GM18909 (cell line): ENCODE data around the gene FAM107A.
A peak's percentile ranks its signal among the peaks of the same experiment; 100 is the strongest.

Experiments used
- ATAC-seq: cut with Tn5 transposase; IDR thresholded peaks from one replicate; pipeline ENCODE4 v1.9.1; 2021; ENCODE audit warnings: mild to moderate bottlenecking; ENCODE audit not compliant: unreplicated experiment, poor library complexity

Gene FAM107A, protein sequence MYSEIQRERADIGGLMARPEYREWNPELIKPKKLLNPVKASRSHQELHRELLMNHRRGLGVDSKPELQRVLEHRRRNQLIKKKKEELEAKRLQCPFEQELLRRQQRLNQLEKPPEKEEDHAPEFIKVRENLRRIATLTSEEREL

DNA sequence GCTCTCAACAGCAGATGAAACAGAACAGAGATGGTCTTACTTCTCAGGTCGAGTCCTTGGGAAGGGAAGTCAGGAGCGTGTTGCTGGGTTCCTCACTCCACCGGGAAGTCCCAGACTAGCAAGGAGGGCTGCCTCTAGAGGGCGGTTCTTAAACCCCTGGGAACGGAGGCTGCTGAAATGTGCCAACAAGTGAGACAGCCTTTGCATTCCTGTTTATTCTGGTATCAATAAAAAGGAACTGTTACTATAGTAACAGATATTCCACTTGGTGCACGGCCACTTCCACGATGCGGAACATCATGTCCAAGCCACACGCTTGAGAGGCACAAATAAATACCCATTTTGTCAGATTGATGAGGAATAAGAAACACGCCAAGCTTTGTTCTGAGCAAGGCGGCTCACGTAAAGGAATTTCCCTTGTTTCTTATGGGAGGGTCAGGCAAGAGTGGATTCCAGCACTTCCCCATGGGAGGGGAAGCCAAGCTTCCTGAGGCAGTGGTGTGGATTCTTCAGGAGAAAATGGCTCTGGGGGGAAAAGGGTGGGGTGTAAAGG is at the start of gene FAM107A:
Gene FAM107A, minus strand, starts transcription at position 123 of the 553 bp plus-strand sequence. CDS start 7,531 bp downstream, outside the sequence.
- no peak for ATAC-seq

DNA sequence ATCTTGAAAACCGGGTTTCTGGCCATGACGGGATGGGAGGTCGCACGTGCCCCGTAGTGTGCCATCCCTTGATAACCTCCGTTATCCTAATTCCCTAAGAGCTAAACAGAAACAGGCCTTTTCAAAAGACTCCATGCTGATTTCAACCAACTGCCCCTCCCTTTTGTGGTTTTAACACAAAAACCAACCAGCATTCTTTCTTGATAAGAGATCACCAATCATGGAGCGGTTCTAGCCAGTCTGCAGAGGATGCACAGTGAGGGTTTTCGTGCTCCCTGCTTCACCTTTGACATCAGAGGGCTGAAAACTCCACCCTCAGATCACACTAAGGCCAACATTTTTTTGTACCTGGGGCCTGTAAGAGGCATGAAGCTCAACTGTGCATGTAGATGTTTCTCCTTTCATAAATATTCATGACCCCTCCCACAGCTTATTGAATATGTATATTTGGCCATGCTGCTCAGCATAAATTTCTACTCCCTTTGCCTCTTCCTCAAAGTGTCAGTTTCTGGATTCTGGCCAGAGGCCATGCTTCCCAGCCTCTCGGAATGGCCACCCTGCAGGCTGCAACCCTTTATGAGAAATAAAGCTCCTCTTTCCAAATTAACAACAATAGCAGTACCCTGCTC is 48.1 kb upstream of the FAM107A start:
- no peak for ATAC-seq

DNA sequence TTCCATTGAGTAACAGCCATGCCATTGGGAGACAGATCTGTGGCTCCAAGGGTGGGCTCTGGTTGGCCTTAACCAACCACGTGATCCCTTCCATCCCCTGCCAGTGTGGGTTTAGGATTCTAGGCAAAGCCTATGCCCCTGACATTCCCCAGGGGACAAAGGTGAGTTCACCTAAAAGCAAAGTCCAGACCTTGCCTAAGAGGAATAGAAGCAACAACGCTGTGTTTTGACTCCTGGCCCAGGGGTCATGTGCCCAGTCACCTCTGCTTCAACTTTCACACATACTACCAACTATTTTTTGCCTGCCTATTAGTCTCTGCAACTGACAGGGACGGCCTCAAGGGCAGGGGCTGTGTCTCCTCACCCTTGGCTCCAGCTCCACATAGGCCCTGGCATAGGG is 47.4 kb upstream of the FAM107A start:
- ATAC-seq = no peak

DNA sequence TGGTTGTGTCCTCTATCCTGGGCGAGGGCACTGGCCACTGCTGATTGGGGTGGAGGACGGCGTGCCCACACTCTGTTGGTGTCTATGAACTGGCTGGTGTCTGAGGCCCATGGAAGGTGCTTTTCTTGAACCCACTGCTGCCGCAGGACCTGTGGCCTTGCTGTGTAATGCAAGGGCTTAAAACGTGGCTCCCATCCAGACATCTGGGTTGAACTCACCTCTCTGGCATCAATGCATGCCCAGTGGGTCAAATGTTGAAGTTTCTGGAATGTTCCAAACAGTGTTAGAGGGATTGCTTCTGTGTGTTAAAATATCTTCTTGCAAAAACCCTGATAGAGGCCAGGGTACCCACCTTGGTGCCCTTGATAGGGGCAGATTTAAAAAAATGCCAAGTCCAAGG is 46.8 kb upstream of the FAM107A start:
- no peak for ATAC-seq

DNA sequence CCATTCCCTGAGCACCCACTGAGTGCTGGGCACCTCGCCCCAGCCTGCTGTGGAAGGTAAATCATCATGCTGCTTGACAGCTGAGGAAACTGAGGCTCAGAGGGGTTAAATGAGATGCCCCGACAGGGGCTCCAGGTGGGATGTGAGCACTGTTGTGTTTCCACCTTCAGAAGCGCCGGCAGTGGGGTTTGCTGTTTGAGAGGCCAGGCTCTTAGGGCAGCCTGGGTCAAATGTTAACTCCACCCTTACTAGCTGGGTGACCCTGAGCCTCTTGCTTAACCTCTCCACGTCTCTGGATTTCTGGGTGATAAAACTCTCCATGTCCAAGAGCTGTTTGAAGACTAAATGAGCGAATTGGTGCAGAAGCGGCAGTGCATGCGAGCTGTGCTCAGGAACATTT is 46.3 kb upstream of the FAM107A start:
- no peak for ATAC-seq

DNA sequence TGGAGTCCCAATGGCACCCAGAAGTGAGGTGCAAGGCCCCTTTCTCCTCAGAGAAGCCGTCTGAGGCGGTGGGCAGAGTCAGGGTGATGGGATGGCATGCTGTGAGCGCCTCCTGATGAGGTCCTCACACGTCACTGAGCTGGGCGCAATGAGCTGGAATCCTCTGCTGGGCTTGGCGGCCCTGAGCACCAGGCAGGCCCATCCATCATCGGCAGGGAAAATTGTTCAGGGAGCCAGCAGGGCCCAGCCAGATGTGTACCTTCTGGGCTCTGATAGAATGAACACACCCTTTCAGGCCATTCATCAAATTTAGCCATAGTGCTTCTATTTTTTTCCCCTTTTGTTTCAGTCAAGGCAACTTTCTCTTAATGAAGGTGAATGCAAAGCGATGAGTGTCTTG is 45.7 kb upstream of the FAM107A start:
- ATAC-seq = no peak

DNA sequence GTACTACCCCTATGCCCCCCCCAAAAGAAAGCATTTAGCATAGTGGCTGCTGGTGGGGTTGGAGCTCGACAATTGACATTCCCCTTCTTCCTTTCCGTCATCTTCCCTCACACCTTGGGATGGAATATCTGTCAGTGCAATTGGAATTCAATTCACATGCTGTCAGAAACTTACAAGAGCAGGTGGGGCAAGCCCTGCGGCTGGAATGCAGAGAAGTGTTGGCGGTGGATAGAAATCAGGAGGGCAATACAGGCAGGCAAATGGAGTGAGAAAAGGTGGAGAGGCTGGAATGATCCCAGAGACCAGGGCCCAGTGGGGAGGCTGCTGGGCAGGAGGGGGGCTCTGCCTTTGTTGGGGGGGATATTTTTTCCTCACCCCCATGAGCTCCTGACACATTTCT is 45.2 kb upstream of the FAM107A start:
- no peak for ATAC-seq

DNA sequence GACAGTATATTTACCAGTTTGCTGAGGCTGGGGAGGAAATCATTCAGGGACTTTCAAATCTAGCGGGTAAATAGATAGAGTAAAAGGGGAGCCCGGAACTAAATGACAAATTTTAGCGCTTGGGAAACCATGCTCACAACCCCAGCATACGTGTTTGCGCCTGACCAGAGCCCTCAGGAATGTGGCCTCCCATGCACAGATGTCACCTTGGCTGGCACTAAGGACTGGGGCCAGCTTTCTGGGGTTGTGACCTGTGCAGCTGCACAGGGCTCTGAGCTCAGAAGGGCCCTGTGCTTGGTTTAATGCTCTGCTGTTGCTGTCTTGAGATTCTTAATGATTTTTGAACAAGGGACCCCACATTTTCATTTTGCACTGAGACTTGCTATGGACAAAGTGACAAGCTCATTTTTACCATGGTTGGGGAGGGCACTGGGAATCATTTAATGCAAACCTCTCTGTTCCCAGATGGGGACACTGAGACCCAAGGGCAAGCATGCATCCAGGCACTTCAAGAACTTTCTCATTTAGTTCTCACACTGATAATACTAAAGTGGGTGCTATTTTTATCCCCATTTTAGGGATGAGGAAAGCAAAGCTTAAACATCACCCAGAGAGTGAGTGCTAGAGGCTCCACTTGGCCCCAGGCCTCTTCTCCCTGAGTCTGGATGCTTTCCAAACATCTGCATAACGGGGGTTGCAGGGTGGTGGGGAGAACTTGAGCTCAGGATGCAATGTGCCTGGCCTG is 44.1 kb upstream of the FAM107A start:
- ATAC-seq = no peak

DNA sequence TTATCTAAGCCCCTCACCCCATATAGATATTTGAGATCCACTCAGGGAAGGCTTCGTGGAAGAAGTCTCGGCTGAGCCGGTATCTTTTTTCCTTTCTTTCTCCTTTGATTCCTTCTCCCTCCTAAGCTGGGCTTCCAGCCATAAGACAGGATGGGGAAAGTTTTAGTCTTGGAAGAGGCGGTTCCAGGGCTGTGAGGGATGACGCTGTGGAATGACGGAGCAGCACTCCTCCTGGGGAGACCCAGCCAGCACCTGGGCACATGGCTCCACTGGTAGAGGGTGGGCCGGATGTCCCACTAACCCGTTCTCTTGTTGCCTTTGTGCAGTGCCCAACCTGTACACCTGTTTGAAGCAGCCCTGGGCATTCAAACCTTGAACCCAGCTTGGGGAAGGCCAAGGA is 43.2 kb upstream of the FAM107A start:
- ATAC-seq = no peak

DNA sequence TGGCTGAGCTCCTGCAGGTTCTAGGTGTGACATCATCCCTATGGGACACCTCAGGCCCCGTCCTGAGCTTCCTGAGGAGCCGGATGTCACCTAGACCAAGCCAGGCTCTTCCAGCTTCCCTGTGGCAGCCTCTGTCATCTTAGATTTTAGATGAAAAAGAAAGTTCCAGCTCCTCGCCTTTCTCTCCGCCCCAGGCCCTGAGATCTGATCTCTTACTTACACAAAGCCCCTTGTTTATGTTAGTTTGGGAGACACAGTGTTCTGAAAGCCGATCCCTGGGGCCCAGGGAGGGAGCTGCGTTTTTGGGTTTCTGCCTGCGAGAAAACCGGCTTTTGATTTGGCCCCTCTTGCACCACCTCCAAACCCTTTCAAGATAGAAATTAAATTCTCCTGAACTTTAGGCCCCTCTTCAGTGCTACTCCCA is 40.2 kb upstream of the FAM107A start:
- no peak for ATAC-seq

DNA sequence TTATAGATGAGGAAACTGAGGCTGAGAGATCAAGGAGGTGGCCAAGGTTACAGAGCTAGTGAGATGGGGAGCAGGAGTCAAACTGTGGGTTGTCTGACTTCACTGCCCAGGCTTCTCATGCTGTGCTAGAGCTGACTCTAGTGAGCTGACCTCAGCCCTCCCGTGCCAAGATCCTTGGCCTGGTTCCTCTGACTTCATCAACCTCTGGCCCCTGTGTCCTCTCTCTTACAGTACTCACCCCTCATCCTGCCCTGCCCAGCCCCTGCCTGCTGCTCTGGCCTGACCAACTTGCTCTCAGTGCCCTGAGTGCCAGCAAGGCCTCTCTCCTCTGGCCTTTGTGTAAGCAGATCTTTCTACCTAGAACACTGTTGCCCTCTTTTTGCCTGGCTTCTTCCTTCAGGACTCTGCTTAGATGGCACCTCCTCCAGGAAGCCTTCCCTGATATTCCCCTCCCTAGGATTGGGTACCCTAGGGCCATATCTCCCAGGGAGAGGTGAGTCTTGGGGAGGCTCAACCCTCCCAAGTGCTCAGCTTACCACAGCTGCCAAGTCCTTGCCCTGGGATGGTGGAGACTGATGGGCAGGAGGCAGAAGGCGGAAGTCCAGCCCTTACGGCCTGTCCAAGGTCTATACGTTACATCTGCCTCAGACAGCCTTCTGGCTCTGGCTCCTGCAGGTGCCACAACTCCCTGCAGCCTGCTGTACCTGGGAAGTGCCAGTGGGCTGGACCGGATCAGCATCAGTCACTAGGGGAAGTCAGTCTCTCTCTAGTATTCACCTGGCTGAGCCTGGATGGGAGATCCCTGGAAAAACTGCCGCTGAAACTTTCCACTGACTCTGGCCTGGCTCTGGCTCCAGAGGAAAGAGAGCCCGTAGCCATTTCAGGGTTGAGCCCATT is 36.3 kb upstream of the FAM107A start:
- no peak for ATAC-seq

DNA sequence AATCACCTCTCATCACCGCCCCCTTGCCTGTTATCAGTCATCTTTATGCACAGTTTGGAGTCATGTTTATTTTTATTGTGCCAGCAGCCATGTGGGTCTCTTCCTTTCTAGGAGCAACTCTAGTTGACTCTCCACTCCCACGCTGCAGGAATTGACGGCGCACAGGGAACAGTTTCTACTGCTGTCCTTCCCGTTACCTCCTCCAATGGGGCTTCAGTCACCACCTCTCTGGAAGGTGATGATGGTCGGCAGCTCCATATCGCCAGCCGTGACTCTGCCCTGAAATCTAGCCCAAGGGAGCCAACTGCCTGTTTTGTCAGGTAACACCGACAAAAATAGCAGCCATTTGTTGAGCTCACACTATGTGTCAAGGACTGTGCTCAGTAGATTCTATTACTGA is 35.6 kb upstream of the FAM107A start:
- no peak for ATAC-seq

DNA sequence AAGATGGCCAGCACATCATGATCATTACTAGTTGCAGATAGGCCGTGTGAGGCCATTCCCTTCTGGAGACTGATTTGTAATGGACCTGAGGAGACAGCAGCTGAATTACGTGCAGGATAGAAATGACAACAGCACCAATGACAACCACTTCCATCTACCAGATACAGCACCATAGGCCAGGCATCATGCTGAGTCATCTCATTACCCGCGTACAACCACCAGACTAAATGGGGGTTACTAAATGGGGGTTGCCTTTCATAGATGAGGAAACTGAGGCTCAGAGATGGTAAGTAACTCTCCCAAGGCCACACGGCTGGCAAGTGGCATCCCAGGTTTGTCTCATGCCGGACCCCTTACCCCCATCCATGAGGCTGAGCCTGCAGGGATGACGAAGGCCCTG is 32.8 kb upstream of the FAM107A start:
- peak; percentile 49 for ATAC-seq

DNA sequence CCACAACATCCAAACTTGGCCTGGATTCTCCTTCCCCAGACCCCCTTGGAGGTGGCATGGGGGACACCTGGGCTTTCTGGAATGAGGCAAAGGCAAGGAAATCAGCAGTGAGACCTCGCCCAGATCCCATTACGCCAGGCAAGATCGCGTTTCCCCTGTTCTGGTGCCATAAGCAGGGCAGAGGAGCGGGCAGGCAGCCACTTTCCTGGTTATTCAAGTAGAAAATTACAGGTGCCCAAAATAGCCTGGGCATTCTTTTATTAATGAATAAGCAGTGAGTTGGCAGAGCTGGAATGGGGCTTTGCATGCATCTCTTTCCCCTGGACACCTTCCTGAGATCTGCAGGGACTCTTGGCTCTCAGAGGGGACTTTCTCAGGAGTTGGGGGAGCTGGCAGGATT is 31.5 kb upstream of the FAM107A start:
- ATAC-seq = no peak

DNA sequence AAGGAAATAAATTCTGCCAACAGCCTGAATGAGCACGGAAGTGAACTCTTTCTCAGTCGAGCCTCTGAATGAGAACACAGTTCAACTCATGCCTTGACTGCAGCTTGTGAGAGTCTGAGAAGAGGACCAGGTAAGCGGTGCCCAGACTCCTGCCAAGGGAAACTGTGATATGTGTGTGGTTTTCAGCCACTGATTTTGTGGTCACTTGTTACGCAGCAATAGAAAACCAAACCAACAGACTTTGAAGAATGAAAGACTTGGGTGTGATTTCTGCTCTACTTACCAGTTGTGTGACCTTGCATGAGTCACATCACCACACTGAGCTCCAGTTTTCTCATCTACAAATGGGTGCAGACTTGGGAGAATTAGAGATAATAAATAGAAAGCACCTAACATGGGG is 30.6 kb upstream of the FAM107A start:
- ATAC-seq = no peak

DNA sequence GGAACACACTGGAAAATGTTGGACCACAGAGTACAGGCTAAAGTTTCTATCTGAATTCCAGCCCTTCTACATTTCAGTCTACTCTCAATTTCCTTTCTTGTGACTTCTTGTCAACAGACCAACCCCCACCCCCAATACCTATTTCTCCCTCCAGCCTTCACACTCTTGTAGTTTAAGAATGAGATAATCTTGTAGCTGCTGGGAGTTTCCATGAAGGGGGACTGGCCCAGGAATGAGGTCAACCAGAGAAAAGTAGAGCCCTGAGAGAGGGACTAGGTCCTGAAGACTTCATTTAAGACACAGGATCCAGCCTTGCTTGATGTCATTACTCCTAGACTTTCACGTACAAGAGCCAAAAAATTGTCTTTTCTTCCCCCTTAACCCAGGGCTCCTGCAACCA is 29.5 kb upstream of the FAM107A start:
- no peak for ATAC-seq

DNA sequence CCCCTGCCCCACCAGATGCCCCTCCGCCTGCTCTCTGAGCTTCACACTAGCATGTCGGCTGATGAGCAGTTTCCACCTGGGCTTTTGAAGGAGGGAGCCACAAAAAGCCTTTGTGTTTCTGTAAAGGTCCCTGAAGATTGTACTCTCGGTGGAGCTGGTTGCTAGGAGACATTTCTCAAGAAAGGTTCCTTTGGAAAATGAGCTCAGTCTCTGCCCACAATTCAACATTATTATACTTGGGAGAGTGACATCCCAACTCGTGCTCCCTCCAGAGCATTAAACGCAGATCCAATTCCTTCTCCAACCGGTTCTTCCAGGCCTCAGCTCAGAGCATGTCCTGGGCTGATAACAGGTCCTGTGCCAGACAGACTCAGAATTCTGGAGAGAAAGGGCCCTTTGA is 26.8 kb upstream of the FAM107A start:
- ATAC-seq = no peak

DNA sequence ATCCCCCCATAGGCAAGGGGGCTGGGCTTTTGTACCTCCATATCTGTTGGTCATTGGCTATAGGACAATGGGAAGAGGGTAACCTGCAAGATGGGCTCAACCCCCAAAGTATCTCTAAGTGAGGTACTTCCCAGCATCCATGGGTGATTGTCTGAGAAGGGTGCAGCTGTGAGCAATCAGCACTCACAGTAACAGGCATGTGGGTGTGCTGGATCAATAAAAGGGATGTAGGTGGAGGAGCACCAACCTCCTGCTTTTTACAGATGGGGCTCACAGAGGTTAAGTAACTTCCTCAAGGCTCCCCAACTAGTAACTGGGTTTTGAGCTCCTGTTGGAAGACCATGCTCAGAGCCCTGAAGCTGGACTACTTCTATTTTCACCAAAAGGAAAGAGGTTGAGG is 26.4 kb upstream of the FAM107A start:
- no peak for ATAC-seq

DNA sequence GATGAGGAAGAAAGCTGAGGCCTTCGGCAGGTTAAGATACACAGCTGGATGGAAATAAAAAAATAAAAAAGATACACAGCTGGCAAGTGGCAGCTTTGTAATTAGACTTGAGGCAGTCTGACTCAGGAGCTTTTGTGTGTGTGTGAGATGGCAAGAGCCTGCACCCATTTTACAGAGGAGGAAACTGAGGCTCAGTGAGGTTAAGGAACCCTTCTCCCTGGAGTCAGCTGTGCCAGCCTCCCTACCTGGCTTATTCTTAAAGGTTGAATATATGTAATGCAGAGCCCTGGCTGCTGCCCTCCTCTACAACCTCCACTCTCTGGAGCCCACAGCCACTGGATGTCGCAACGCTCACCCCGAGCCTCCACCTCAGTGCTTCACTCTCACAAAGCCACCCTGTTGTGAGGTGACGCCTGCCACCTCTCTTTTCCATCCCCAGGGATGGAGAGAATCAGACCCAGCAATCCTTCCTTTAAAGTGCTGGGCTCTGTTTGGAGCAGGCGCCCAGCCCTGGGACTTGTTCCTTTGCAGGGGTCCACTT is 20.6 kb upstream of the FAM107A start:
- ATAC-seq = no peak

DNA sequence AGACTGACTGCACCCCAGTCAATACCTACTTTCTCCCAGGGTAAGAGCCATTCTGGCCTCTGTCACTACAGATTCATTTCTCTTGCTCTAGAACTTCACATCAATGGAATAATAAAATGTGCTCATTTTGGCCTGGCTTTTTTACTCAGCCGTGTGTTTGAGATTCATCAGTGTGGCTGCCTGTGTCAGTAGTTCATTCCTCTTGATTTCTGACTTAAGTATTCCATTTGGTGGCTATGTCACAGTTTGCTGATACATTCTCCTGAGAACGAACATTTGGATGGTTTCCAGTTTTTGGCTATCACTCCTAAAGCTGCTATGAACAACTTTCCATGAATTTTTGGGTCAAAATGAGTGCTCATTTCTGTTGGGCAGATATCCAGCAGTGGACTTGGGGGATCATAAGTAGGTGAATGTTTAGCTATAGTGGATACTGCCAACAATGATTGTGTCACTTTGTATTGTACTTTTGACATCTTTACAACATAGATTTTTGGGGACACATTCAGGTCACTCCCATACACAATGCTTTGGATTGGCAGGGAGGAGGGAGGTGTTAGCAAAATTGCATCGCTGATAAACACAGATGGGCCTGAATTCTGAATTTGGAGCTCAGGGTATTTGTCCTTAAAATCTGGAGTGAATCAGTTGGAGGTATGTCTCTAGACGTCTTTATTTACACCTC is 19.8 kb upstream of the FAM107A start:
- ATAC-seq = no peak
